ACHN (cell line): ENCODE measurements around the gene SLC15A5.

Source experiments
- DNase-seq: peaks from one replicate; pipeline ENCODE4 v3.0.0-alpha.2; 2015
- in situ Hi-C: cut with HindIII; loops from 2 replicates; pipeline ENCODE4 v1.10.0; 2017; ENCODE audit warnings: low sequenced_read_pairs, low pct_ligation_motif_present, low pct_unique_long_range_greater_than_20kb

SLC15A5 gene

GRCh38 chr12:16198884-16199283 is 78.6 kb downstream of the SLC15A5 start:
- DNase-seq = no peak
- in situ Hi-C loops = no loop called here

GRCh38 chr12:16197600-16197999 is 79.9 kb downstream of the SLC15A5 start:
- in situ Hi-C loops = no loop called here
- DNase-seq = no peak

GRCh38 chr12:16189849-16190248 is 87.6 kb downstream of the SLC15A5 start:
- in situ Hi-C loops = no loop called here
- DNase-seq = peak; percentile 60

GRCh38 chr12:16187660-16188059 is 89.8 kb downstream of the SLC15A5 start:
- in situ Hi-C loops = no loop called here
- DNase-seq = no peak

- DNase-seq = no peak
- in situ Hi-C loops = no loop called here
Observed at GRCh38 chr12:16184681-16185080, 92.8 kb downstream of the SLC15A5 start.

GRCh38 chr12:16183541-16183940 is 93.9 kb downstream of the SLC15A5 start:
- DNase-seq = no peak
- in situ Hi-C loops = no loop called here

- no peak for DNase-seq
- in situ Hi-C loops = no loop called here
Observed at GRCh38 chr12:16175840-16176239, 101.6 kb downstream of the SLC15A5 start.

- DNase-seq = no peak
- in situ Hi-C loops = no loop called here
Observed at GRCh38 chr12:16174282-16174681, 103.2 kb downstream of the SLC15A5 start.

- DNase-seq = no peak
- in situ Hi-C loops = no loop called here
Observed at GRCh38 chr12:16171348-16171747, 106.1 kb downstream of the SLC15A5 start.

GRCh38 chr12:16168078-16168477 is 109.4 kb downstream of the SLC15A5 start:
- no peak for DNase-seq
- in situ Hi-C loops = no loop called here

- in situ Hi-C loops = no loop called here
- no peak for DNase-seq
Observed at GRCh38 chr12:16166563-16167470, 110.7 kb downstream of the SLC15A5 start.

- in situ Hi-C loops = no loop called here
- peak; percentile 68 for DNase-seq
Observed at GRCh38 chr12:16165506-16165905, 112.0 kb downstream of the SLC15A5 start.

- in situ Hi-C loops = no loop called here
- no peak for DNase-seq
Observed at GRCh38 chr12:16163901-16164300, 113.6 kb downstream of the SLC15A5 start.

GRCh38 chr12:16163146-16163545 is 114.3 kb downstream of the SLC15A5 start:
- in situ Hi-C loops = no loop called here

GRCh38 chr12:16159571-16159970 is 117.9 kb downstream of the SLC15A5 start:
- DNase-seq = no peak
- in situ Hi-C loops = no loop called here

More at GRCh38 chr12:16163146-16163545, 114.3 kb downstream of the SLC15A5 start:
- DNase-seq = no peak

GRCh38 chr12:16158050-16158449 is 119.4 kb downstream of the SLC15A5 start:
- in situ Hi-C loops = no loop called here
- no peak for DNase-seq

- no peak for DNase-seq
- in situ Hi-C loops = no loop called here
Observed at GRCh38 chr12:16155938-16156337, 121.5 kb downstream of the SLC15A5 start.

GRCh38 chr12:16154990-16155389 is 122.5 kb downstream of the SLC15A5 start:
- no peak for DNase-seq
- in situ Hi-C loops = no loop called here

- DNase-seq = no peak
- in situ Hi-C loops = no loop called here
Observed at GRCh38 chr12:16152885-16153673, 124.4 kb downstream of the SLC15A5 start.

- no peak for DNase-seq
- in situ Hi-C loops = no loop called here
Observed at GRCh38 chr12:16150276-16150675, 127.2 kb downstream of the SLC15A5 start.
